Fibroblast of lung (primary cell): ENCODE measurements around the gene UQCRH.
"Not testable (repeated sequence)": the region's sequence is repeated elsewhere in the genome, so short reads cannot be mapped to it uniquely, and the experiment has no call there.

Experiments
- CTCF ChIP-seq, 2 donors: IDR thresholded peaks in 1 of 2; conservative IDR thresholded peaks in 1 of 2; 1 replicate in 1 of 2; 2 replicates in 1 of 2; pipeline ENCODE4 v1.5.1; 2011 to 2012; ENCODE audit warnings: low read length in 2 of 2, control low read depth in 1 of 2, inconsistent platforms in 1 of 2, low read depth in 1 of 2, mild to moderate bottlenecking in 1 of 2
- EZH2 ChIP-seq: IDR thresholded peaks from 2 replicates; pipeline ENCODE4 v1.5.1; 2012; ENCODE audit warnings: low read length, control low read depth, mild to moderate bottlenecking; ENCODE audit errors: missing control alignments

DNA sequence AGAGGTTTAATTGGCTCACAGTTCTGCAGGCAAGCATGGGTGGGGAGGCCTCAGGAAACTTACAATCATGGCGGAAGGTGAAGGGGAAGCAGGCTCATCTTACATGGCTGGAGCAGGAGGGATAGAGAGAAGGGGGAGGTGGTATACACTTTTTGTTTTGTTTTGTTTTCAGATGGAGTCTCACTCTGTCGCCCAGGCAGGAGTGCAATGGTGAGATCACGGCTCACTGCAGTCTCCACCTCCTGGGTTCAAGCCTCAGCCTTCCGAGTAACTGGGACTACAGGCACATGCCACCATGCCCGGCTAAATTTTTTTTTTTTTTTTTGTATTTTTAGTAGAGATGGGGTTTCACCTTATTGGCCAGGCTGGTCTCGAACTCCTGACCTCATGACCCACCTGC is 18.7 kb downstream of the UQCRH start:
- not testable (repeated sequence) for TF ChIP-seq CTCF (conservative IDR thresholded peaks at IDR 0.05 in 1 of 2, IDR thresholded peaks at IDR 0.05 in 1 of 2; ENCODE audit: low read depth in 1 of 2, low read length in 2 of 2); EZH2
